IMR-90 (cell line): ENCODE results near the gene STAM. TPM values are rescaled to one million over a fixed set of nuclear protein-coding genes. Genes with fewer than 3 reads are reported as not detected.

Source experiments
- ATAC-seq: fragments of 200-7000 bp; cut with Tn5 transposase; 2 replicates; pipeline ENCODE4 v1.9.1; 2020; ENCODE audit warnings: low read depth, mild to moderate bottlenecking, moderate library complexity
- BruUV-seq: library from RNA; stranded (reverse); fragments of 400-500 nt; replicated peaks from 2 replicates; lab custom pipeline; 2021; lab: Mats Ljungman, UMichigan
- CTCF ChIA-PET: fragments of 300-600 bp; formaldehyde crosslinking; extraction: SDS; loops from one replicate; lab custom pipeline; 2021; ENCODE audit warnings: antibody characterized with exemption; lab: Yijun Ruan, JAX
- POLR2A ChIA-PET: fragments of 300-600 bp; sonication (Branson Sonifier 250); formaldehyde crosslinking; loops from one replicate; lab custom pipeline; 2022; ENCODE audit warnings: antibody characterized with exemption; ENCODE audit not compliant: unreplicated experiment; lab: Charles Lee
- DNase-seq: peaks from one replicate; pipeline ENCODE4 v3.0.0; 2013
- H2AFZ ChIP-seq: replicated peaks from 2 replicates; pipeline ENCODE3; 2013; ENCODE audit warnings: low read length, mild to moderate bottlenecking; ENCODE audit not compliant: poor library complexity
- H2AK5ac ChIP-seq: 2 replicates; pipeline ENCODE4 v1.6.1; 2013; ENCODE audit warnings: low read depth, low read length, inconsistent platforms
- H2AK9ac ChIP-seq: replicated peaks from 2 replicates; pipeline ENCODE3; 2013; ENCODE audit warnings: mild to moderate bottlenecking, low read depth, low read length, moderate library complexity; ENCODE audit not compliant: poor library complexity
- H2BK120ac ChIP-seq: 2 replicates; pipeline ENCODE4 v1.6.1; 2013; ENCODE audit warnings: low read depth, low read length, inconsistent platforms
- H2BK15ac ChIP-seq: 3 replicates; pipeline ENCODE4 v1.6.1; 2013; ENCODE audit warnings: low read depth, low read length, inconsistent platforms
- H2BK20ac ChIP-seq: 2 replicates; pipeline ENCODE4 v1.6.1; 2013; ENCODE audit warnings: low read depth, mild to moderate bottlenecking, inconsistent platforms, low read length, moderate library complexity
- H2BK5ac ChIP-seq: 2 replicates; pipeline ENCODE4 v1.6.1; 2013; ENCODE audit warnings: mild to moderate bottlenecking, low read depth, low read length, inconsistent platforms; ENCODE audit not compliant: poor library complexity, severe bottlenecking
- H3K14ac ChIP-seq: replicated peaks from 2 replicates; pipeline ENCODE4 v1.6.1; 2013; ENCODE audit warnings: low read depth, low read length, inconsistent platforms
- H3K18ac ChIP-seq: 2 replicates; pipeline ENCODE4 v1.6.1; 2013; ENCODE audit warnings: low read depth, low read length, control low read depth
- H3K23ac ChIP-seq: 2 replicates; pipeline ENCODE4 v1.6.1; 2013; ENCODE audit warnings: low read depth, low read length, inconsistent platforms
- H3K27ac ChIP-seq: 2 replicates; pipeline ENCODE4 v1.5.1; 2013; ENCODE audit warnings: mild to moderate bottlenecking, control low read depth, low read length; ENCODE audit not compliant: insufficient read depth
- H3K27me3 ChIP-seq: 2 replicates; pipeline ENCODE4 v1.6.1; 2013; ENCODE audit warnings: low read length; ENCODE audit not compliant: control insufficient read depth, insufficient read depth
- H3K36me3 ChIP-seq: 2 replicates; pipeline ENCODE4 v1.6.1; 2013; ENCODE audit warnings: low read length, mixed read lengths; ENCODE audit not compliant: control insufficient read depth, insufficient read depth
- H3K4ac ChIP-seq: 2 replicates; pipeline ENCODE4 v1.6.1; 2013; ENCODE audit warnings: low read depth, low read length, inconsistent platforms
- H3K4me1 ChIP-seq: 2 replicates; pipeline ENCODE4 v1.6.1; 2013; ENCODE audit warnings: low read length, mixed read lengths; ENCODE audit not compliant: control insufficient read depth, insufficient read depth
- H3K4me2 ChIP-seq: 2 replicates; pipeline ENCODE4 v1.6.1; 2013; ENCODE audit warnings: low read depth, mild to moderate bottlenecking, control low read depth, low read length, moderate library complexity
- H3K4me3 ChIP-seq: 2 replicates; pipeline ENCODE4 v1.5.1; 2013; ENCODE audit warnings: low read depth, mild to moderate bottlenecking, control low read depth, low read length, moderate library complexity; ENCODE audit not compliant: insufficient read depth
- H3K56ac ChIP-seq: 2 replicates; pipeline ENCODE4 v1.6.1; 2013; ENCODE audit warnings: low read length, inconsistent platforms; ENCODE audit not compliant: insufficient read depth; ENCODE audit errors: extremely low read depth
- H3K79me1 ChIP-seq, 2 experiments: 2 replicates each; pipeline ENCODE4 v1.6.1; 2013; ENCODE audit warnings: low read length in 2 of 2, inconsistent platforms in 1 of 2, low read depth in 1 of 2
- H3K9ac ChIP-seq: 2 replicates; pipeline ENCODE4 v1.6.1; 2013; ENCODE audit warnings: low read depth, low read length, control low read depth
- H3K9me1 ChIP-seq: 2 replicates; pipeline ENCODE4 v1.6.1; 2013; ENCODE audit warnings: low read length, inconsistent platforms; ENCODE audit not compliant: insufficient read depth
- H3K9me3 ChIP-seq: 2 replicates; pipeline ENCODE4 v1.6.1; 2013; ENCODE audit warnings: low read length; ENCODE audit not compliant: control insufficient read depth, insufficient read depth
- H4K20me1 ChIP-seq: 2 replicates; pipeline ENCODE4 v1.6.1; 2013; ENCODE audit warnings: low read length, inconsistent platforms; ENCODE audit not compliant: insufficient read depth
- H4K5ac ChIP-seq: 2 replicates; pipeline ENCODE4 v1.6.1; 2013; ENCODE audit warnings: mild to moderate bottlenecking, low read depth, low read length, control low read depth
- H4K8ac ChIP-seq, 2 experiments: 2 replicates each; pipeline ENCODE4 v1.6.1; 2013; ENCODE audit warnings: low read depth in 2 of 2, low read length in 2 of 2, control low read depth in 1 of 2, inconsistent platforms in 1 of 2
- H4K91ac ChIP-seq: 2 replicates; pipeline ENCODE4 v1.6.1; 2013; ENCODE audit warnings: low read depth, low read length, inconsistent platforms; ENCODE audit not compliant: insufficient read depth
- BHLHE40 ChIP-seq: fragments of 150-350 bp; IDR thresholded peaks from 2 replicates; pipeline ENCODE4 v1.6.1; 2016; ENCODE audit warnings: mild to moderate bottlenecking, low read depth, low read length
- CEBPB ChIP-seq: IDR thresholded peaks from 2 replicates; pipeline ENCODE4 v1.6.1; 2012; ENCODE audit warnings: low read depth, low read length, improper control_type of control experiment
- CHD1 ChIP-seq: IDR thresholded peaks from 2 replicates; pipeline ENCODE4 v1.6.1; 2012; ENCODE audit warnings: low read depth, low read length, improper control_type of control experiment
- CTCF ChIP-seq: conservative IDR thresholded peaks from 2 replicates; pipeline ENCODE4 v1.5.1; 2012; ENCODE audit warnings: mild to moderate bottlenecking, low read depth, low read length, improper control_type of control experiment
- ELK1 ChIP-seq: fragments of 150-350 bp; IDR thresholded peaks from 2 replicates; pipeline ENCODE4 v1.6.1; 2016; ENCODE audit warnings: low read depth, mild to moderate bottlenecking, low read length, moderate library complexity, borderline replicate concordance
- FOS ChIP-seq: fragments of 150-350 bp; IDR thresholded peaks from 2 replicates; pipeline ENCODE4 v1.6.1; 2016; ENCODE audit warnings: low read depth, low read length
- MAFK ChIP-seq: IDR thresholded peaks from 2 replicates; pipeline ENCODE4 v1.6.1; 2012; ENCODE audit warnings: low read depth, low read length, improper control_type of control experiment
- MAZ ChIP-seq: IDR thresholded peaks from 2 replicates; pipeline ENCODE4 v1.6.1; 2012; ENCODE audit warnings: low read depth, mild to moderate bottlenecking, low read length, improper control_type of control experiment, moderate library complexity, borderline replicate concordance
- MXI1 ChIP-seq: IDR thresholded peaks from 2 replicates; pipeline ENCODE4 v1.6.1; 2012; ENCODE audit warnings: low read depth, mild to moderate bottlenecking, low read length, moderate library complexity, borderline replicate concordance
- NFE2L2 ChIP-seq: fragments of 150-350 bp; IDR thresholded peaks from 2 replicates; pipeline ENCODE4 v1.6.1; 2016; ENCODE audit warnings: low read depth, mild to moderate bottlenecking, low read length
- POLR2A ChIP-seq: IDR thresholded peaks from 2 replicates; pipeline ENCODE4 v1.6.1; 2012; ENCODE audit warnings: mild to moderate bottlenecking, low read depth, low read length
- RAD21 ChIP-seq: IDR thresholded peaks from 2 replicates; pipeline ENCODE4 v1.6.1; 2012; ENCODE audit warnings: low read length, improper control_type of control experiment
- RCOR1 ChIP-seq: IDR thresholded peaks from 2 replicates; pipeline ENCODE4 v1.6.1; 2012; ENCODE audit warnings: mild to moderate bottlenecking, low read length, improper control_type of control experiment; ENCODE audit not compliant: insufficient replicate concordance
- RFX5 ChIP-seq: IDR thresholded peaks from 2 replicates; pipeline ENCODE4 v1.8.0; 2012; ENCODE audit warnings: low read depth, mild to moderate bottlenecking, low read length, moderate library complexity
- SMC3 ChIP-seq: fragments of 150-350 bp; IDR thresholded peaks from 2 replicates; pipeline ENCODE4 v1.6.1; 2016; ENCODE audit warnings: low read depth, mild to moderate bottlenecking, antibody characterized with exemption, low read length, moderate library complexity
- USF2 ChIP-seq: fragments of 150-350 bp; IDR thresholded peaks from 2 replicates; pipeline ENCODE4 v1.6.1; 2017; ENCODE audit warnings: mild to moderate bottlenecking, antibody characterized with exemption, low read length, low read depth
- WGBS, 2 experiments: methylation state at CpG; one replicate each; pipeline versions ENCODE4 v1.1.5 to v1.1.7; 2013; ENCODE audit warnings: missing lambda C conversion rate in 2 of 2; ENCODE audit not compliant: insufficient read length in 1 of 2; ENCODE audit errors: extremely low coverage in 2 of 2; 5-methylcytosine and 5-hydroxymethylcytosine counted together
- dilution Hi-C: fragments of 300-500 bp; cut with HindIII; formaldehyde crosslinking; loops from one replicate; pipeline ENCODE4 v1.14.3; 2018; ENCODE audit warnings: low sequenced_read_pairs; ENCODE audit not compliant: unreplicated experiment
- in situ Hi-C: fragments of 300-500 bp; cut with MboI; formaldehyde crosslinking; loops from 3 replicates; pipeline ENCODE4 v1.14.3; 2019; ENCODE audit warnings: low sequenced_read_pairs, inconsistent platforms, mixed read lengths
- intact Hi-C: fragments of 100-400 bp; cut with micrococcal nuclease; formaldehyde crosslinking; loops from 2 replicates; pipeline ENCODE4 v1.10.0; 2022
- polyA plus RNA-seq, 3 experiments: library from polyadenylated mRNA; depleted of rRNA; stranded (reverse); fragments of >200 nt; gene quantifications; 2 replicates each; pipeline ENCODE4 v1.2.3, GENCODE V29; 2012; ENCODE audit warnings: low replicate concordance in 1 of 3
- total RNA-seq: library from RNA; depleted of rRNA; stranded (reverse); fragments of >200 nt; gene quantifications from 2 replicates; pipeline ENCODE4 v1.2.3, GENCODE V29; 2012

Gene STAM
- total and polyA plus RNA-seq, 2 of the 4 experiments (the other 2 are of a cell fraction) = 22.9 to 23.3 TPM

- no peak overlapping the region for H3K4me2 ChIP-seq
- ATAC-seq (no peak), DNase-seq (no peak)
- no peak overlapping the region for H3K27ac ChIP-seq
- H4K20me1 ChIP-seq = no peaks in the 10 kb centered on the region; the same call in 1 of the 2 replicates
- no peak overlapping the region for H4K8ac ChIP-seq
- no peaks in the 10 kb centered on the region; the same call in 1 of the 2 replicates for H3K4me1 ChIP-seq
- no peak overlapping the region for H4K5ac ChIP-seq
- peaks cover 13% of the 10 kb centered on the region for H3K9me1 ChIP-seq
- H3K4me3 ChIP-seq = no peak overlapping the region
- no peak overlapping the region for H2BK120ac ChIP-seq
- no TSS peak for BruUV-seq
- H3K9me3 ChIP-seq = no peaks in the 10 kb centered on the region
- no peak overlapping the region for H2BK20ac ChIP-seq
- H2AFZ ChIP-seq = no peak overlapping the region
- H3K23ac ChIP-seq = no peak overlapping the region
- H2AK5ac ChIP-seq = no peak overlapping the region
- no CpG with 5 or more reads among the region's 3 CpGs for WGBS, 2 experiments
- no peak overlapping the region for H3K9ac ChIP-seq
- H2BK5ac ChIP-seq = no peak overlapping the region
- no peak overlapping the region for H4K91ac ChIP-seq
- ChIA-PET POLR2A (no interaction called here), CTCF (no interaction called here)
- H3K79me1 ChIP-seq = peaks cover 31 to 55% of the 10 kb centered on the region in 2 experiments
- H3K4ac ChIP-seq = no peak overlapping the region
- TF ChIP-seq USF2 = no peak
- no peak for TF ChIP-seq NFE2L2
- TF ChIP-seq SMC3 = no peak
- no peak for TF ChIP-seq ELK1
- no peak for TF ChIP-seq CEBPB
- no peak for TF ChIP-seq RAD21
- TF ChIP-seq MAZ = no peak
- TF ChIP-seq MAFK = no peak
- TF ChIP-seq MXI1 = no peak
- TF ChIP-seq POLR2A = no peak
- TF ChIP-seq FOS = no peak
- no peak for TF ChIP-seq CHD1
- TF ChIP-seq RFX5 = no peak
- TF ChIP-seq BHLHE40 = no peak
- TF ChIP-seq RCOR1 = no peak
- no peak for TF ChIP-seq CTCF
- intact Hi-C loops (no loop called here), dilution Hi-C loops (no loop called here), in situ Hi-C loops (no loop called here)
- H3K27me3 ChIP-seq = no peaks in the 10 kb centered on the region
- H2AK9ac ChIP-seq = no peak overlapping the region
- H3K14ac ChIP-seq = no peak overlapping the region
- H3K18ac ChIP-seq = no peak overlapping the region
- no peak overlapping the region for H3K56ac ChIP-seq
- H3K36me3 ChIP-seq = peaks cover 6% of the 10 kb centered on the region
- H2BK15ac ChIP-seq = no peak overlapping the region
Measured at GRCh38 chr10:17685233-17685840, 41.4 kb downstream of the STAM start.
